Endothelial cell of umbilical vein (primary cell): Measurements from ENCODE around the gene SH3D21. TPM values are rescaled to one million over a fixed set of nuclear protein-coding genes. Genes with fewer than 3 reads are reported as not detected.

Source experiments
- BruUV-seq: library from RNA; stranded (reverse); fragments of 400-500 nt; replicated peaks from 2 replicates; lab custom pipeline; 2021; lab: Mats Ljungman, UMichigan
- CTCF ChIA-PET: fragments of 300-600, 350-600 bp; sonication (Branson Sonifier 250); formaldehyde crosslinking; loops from one replicate; lab custom pipeline; 2021; ENCODE audit warnings: antibody characterized with exemption, inconsistent platforms; lab: Charles Lee
- POLR2A ChIA-PET: fragments of 300-600, 350-600 bp; sonication (Branson Sonifier 250); formaldehyde crosslinking; loops from one replicate; lab custom pipeline; 2021; ENCODE audit warnings: antibody characterized with exemption, inconsistent platforms; lab: Charles Lee
- DNase-seq: peaks from one replicate; pipeline ENCODE4 v3.0.0-alpha.2; 2011; ENCODE audit warnings: low read depth, low spot score
- FAIRE-seq: peaks from 2 replicates; lab custom pipeline; 2011; peaks lifted over from hg19 to GRCh38; lab: Jason Lieb, UNC
- H2AFZ ChIP-seq: 2 replicates; pipeline ENCODE4 v1.6.0; 2012; ENCODE audit warnings: low read depth, low read length, control low read depth, inconsistent platforms
- H3K27ac ChIP-seq: 2 replicates; pipeline ENCODE4 v1.5.1; 2011; ENCODE audit warnings: low read depth, mild to moderate bottlenecking, control low read depth, low read length, moderate library complexity; ENCODE audit not compliant: insufficient read depth
- H3K27me3 ChIP-seq, 2 experiments: 2 replicates each; pipeline versions ENCODE4 v1.6.0 to v1.6.1; 2011; ENCODE audit warnings: low read length in 2 of 2, mixed read lengths in 1 of 2; ENCODE audit not compliant: control insufficient read depth in 2 of 2, insufficient read depth in 2 of 2
- H3K36me3 ChIP-seq, 2 experiments: 2 replicates in 1 of 2; 3 replicates in 1 of 2; pipeline ENCODE4 v1.5.1; 2011; ENCODE audit warnings: low read length in 2 of 2, mild to moderate bottlenecking in 1 of 2, moderate library complexity in 1 of 2; ENCODE audit not compliant: control insufficient read depth in 2 of 2, insufficient read depth in 2 of 2; ENCODE audit errors: extremely low read depth in 1 of 2
- H3K4me1 ChIP-seq: 3 replicates; pipeline ENCODE4 v1.5.1; 2011; ENCODE audit warnings: mild to moderate bottlenecking, low read length; ENCODE audit not compliant: control insufficient read depth, insufficient read depth; ENCODE audit errors: extremely low read depth
- H3K4me2 ChIP-seq: 2 replicates; pipeline ENCODE4 v1.6.1; 2011; ENCODE audit warnings: low read length, control low read depth, mixed read lengths; ENCODE audit not compliant: insufficient read depth
- H3K4me3 ChIP-seq, 3 experiments: fragments of 200-600 bp in 1 of 3; sonication (generic), shearing (Covaris generic) in 1 of 3; replicated peaks in 1 of 3; 2 replicates each; pipeline ENCODE4 v1.5.1; 2011 to 2016; ENCODE audit warnings: control low read depth in 3 of 3, low read length in 3 of 3, mild to moderate bottlenecking in 2 of 3, inconsistent platforms in 1 of 3, low read depth in 1 of 3, moderate library complexity in 1 of 3; ENCODE audit not compliant: insufficient read depth in 1 of 3
- H3K79me2 ChIP-seq: 2 replicates; pipeline ENCODE4 v1.6.0; 2012; ENCODE audit warnings: low read length, inconsistent platforms; ENCODE audit not compliant: control insufficient read depth, insufficient read depth
- H3K9ac ChIP-seq: replicated peaks from 2 replicates; pipeline ENCODE3; 2011; ENCODE audit warnings: low read length, control low read depth; ENCODE audit not compliant: insufficient read depth; ENCODE audit errors: extremely low read depth
- H3K9me1 ChIP-seq: replicated peaks from 3 replicates; pipeline ENCODE4 v1.6.0; 2011; ENCODE audit warnings: mild to moderate bottlenecking, low read length; ENCODE audit not compliant: control insufficient read depth, insufficient read depth; ENCODE audit errors: extremely low read depth
- H3K9me3 ChIP-seq: replicated peaks from 2 replicates; pipeline ENCODE4 v1.5.1; 2012; ENCODE audit warnings: low read length, inconsistent platforms; ENCODE audit not compliant: control insufficient read depth, insufficient read depth
- H4K20me1 ChIP-seq: replicated peaks from 2 replicates; pipeline ENCODE3; 2011; ENCODE audit warnings: mild to moderate bottlenecking, low read length; ENCODE audit not compliant: control insufficient read depth, insufficient read depth; ENCODE audit errors: extremely low read depth
- CTCF ChIP-seq, 2 donors: IDR thresholded peaks; 1 replicate in 1 of 2; 2 replicates in 1 of 2; pipeline ENCODE4 v1.5.1; 2011; ENCODE audit warnings: low read length in 2 of 2, mild to moderate bottlenecking in 2 of 2, moderate library complexity in 2 of 2, control low read depth in 1 of 2, inconsistent platforms in 1 of 2, low read depth in 1 of 2; ENCODE audit not compliant: insufficient read depth in 1 of 2; ENCODE audit errors: extremely low read depth in 1 of 2
- EZH2 ChIP-seq: IDR thresholded peaks from 2 replicates; pipeline ENCODE4 v1.6.1; 2012; ENCODE audit warnings: borderline replicate concordance, low read depth, mild to moderate bottlenecking, moderate library complexity, low read length, inconsistent platforms; ENCODE audit not compliant: severe bottlenecking
- FOS ChIP-seq: IDR thresholded peaks from 2 replicates; pipeline ENCODE4 v1.6.1; 2011; ENCODE audit warnings: mild to moderate bottlenecking, low read length, moderate library complexity, borderline replicate concordance; ENCODE audit not compliant: insufficient read depth
- GATA2 ChIP-seq: IDR thresholded peaks from 2 replicates; pipeline ENCODE4 v1.7.0; 2011; ENCODE audit warnings: low read depth, mild to moderate bottlenecking, moderate library complexity, mixed read lengths, low read length; ENCODE audit not compliant: insufficient read length, insufficient read depth
- JUN ChIP-seq: IDR thresholded peaks from 2 replicates; pipeline ENCODE4 v1.6.1; 2011; ENCODE audit warnings: borderline replicate concordance, low read depth; ENCODE audit not compliant: insufficient read length, insufficient read depth
- MAX ChIP-seq: IDR thresholded peaks from 2 replicates; pipeline ENCODE4 v1.6.1; 2011; ENCODE audit not compliant: insufficient read depth, insufficient read length
- MYC ChIP-seq: IDR thresholded peaks from one replicate; pipeline ENCODE4 v1.6.1; 2011; ENCODE audit warnings: mild to moderate bottlenecking, low read depth, low read length
- POLR2A ChIP-seq: IDR thresholded peaks from 2 replicates; pipeline ENCODE4 v1.6.1; 2012; ENCODE audit warnings: low read depth, mild to moderate bottlenecking, control low read depth, low read length
- POLR2AphosphoS5 ChIP-seq: IDR thresholded peaks from 2 replicates; pipeline ENCODE4 v1.6.1; 2012; ENCODE audit warnings: low read depth, mild to moderate bottlenecking, control low read depth, low read length, moderate library complexity; ENCODE audit not compliant: insufficient read depth
- dilution Hi-C: fragments of 300-500 bp; cut with MboI; formaldehyde crosslinking; loops from one replicate; pipeline ENCODE4 v1.15.0; 2019; ENCODE audit warnings: low sequenced_read_pairs; ENCODE audit not compliant: extremely low pct_ligation_motif_present
- intact Hi-C: fragments of 100-400 bp; cut with micrococcal nuclease; formaldehyde crosslinking; loops from one replicate; pipeline ENCODE4 v1.10.0; 2022
- polyA plus RNA-seq, 4 experiments: library from polyadenylated mRNA; depleted of rRNA in 3 of 4; stranded (reverse) in 3 of 4; unstranded in 1 of 4; fragments of >200 nt; gene quantifications; 2 replicates each; pipeline versions ENCODE4 v1.2.1 to v1.2.3, GENCODE V29; 2011 to 2012; ENCODE audit warnings: missing spikeins in 1 of 4
- total RNA-seq: library from RNA; stranded (reverse); gene quantifications from 2 replicates; pipeline ENCODE4 v1.2.3, GENCODE V29; 2021

The SH3D21 gene
- total and polyA plus RNA-seq, 2 donors (not counting 3 experiments of a cell fraction or from before 2014, with no cell fraction given), result 1.8 to 7.2 TPM

GRCh38 chr1:36351227-36351977, 45.2 kb downstream of the SH3D21 start:
- peaks cover 6 to 23% of the 10 kb centered on the region in 2 experiments for H3K36me3 ChIP-seq

More at GRCh38 chr1:36351227-36351977, 45.2 kb downstream of the SH3D21 start:
- CTCF ChIA-PET, result interaction anchor here (0.7 to 6.7 kb wide), 12 partner anchors 9 to 217 kb away, joined by 3 to 99 read pairs (median 5); partner anchors contain the start of genes EVA1B, SH3D21 and TRAPPC3
- peak overlapping the region; percentile 89 for H3K27ac ChIP-seq
- no peaks in the 10 kb centered on the region for H4K20me1 ChIP-seq
- no peak overlapping the region for H3K4me3 ChIP-seq
- intact Hi-C loops (loop anchor here (1.0 kb wide), 3 partner anchors 8 to 35 kb away; partner anchors contain the start of gene EVA1B), dilution Hi-C loops (no loop called here)
- H3K9ac ChIP-seq, result peak overlapping the region; percentile 71
- BruUV-seq, result no TSS peak
- H3K4me2 ChIP-seq, result peak overlapping the region; percentile 23
- no peaks in the 10 kb centered on the region for H3K79me2 ChIP-seq
- H2AFZ ChIP-seq, result no peak overlapping the region
- POLR2A ChIA-PET, result interaction anchor here (0.8 to 2.3 kb wide), 5 partner anchors 9 to 35 kb away, joined by 3 to 9 read pairs (median 4); no protein-coding TSS in a partner anchor
- no peaks in the 10 kb centered on the region for H3K9me1 ChIP-seq
- no peaks in the 10 kb centered on the region for H3K27me3 ChIP-seq
- TF ChIP-seq POLR2AphosphoS5 (peak; percentile 74), CTCF (IDR thresholded peaks at IDR 0.05; ENCODE audit: extremely low read depth in 1 of 2, insufficient read depth in 1 of 2, low read depth in 1 of 2, low read length in 2 of 2) (peak in 1 of 2 donors; percentile 6), MAX (no peak), JUN (no peak), GATA2 (peak; percentile 91), EZH2 (no peak), FOS (peak; percentile 39), MYC (no peak), POLR2A (peak; percentile 71)
- DNase-seq, result peak; percentile 76
- peaks cover 49% of the 10 kb centered on the region for H3K4me1 ChIP-seq
- no peak for FAIRE-seq
- H3K9me3 ChIP-seq, result no peaks in the 10 kb centered on the region
